Measurements from ENCODE around the gene PPIE. TPM values are rescaled to one million over a fixed set of nuclear protein-coding genes. Genes with fewer than 3 reads are reported as not detected.

Gene PPIE
- total RNA-seq, 3 donors from 2014 or later, result 30.9 to 46.8 (median 41.8) TPM

GRCh38 chr1:39802496-39803260 lies 64.0 kb downstream of the PPIE start:
- TF ChIP-seq CTCF (IDR thresholded peaks at IDR 0.05), result no peak
- H3K36me3 ChIP-seq (ENCODE audit: low read depth), result no peaks in the 10 kb centered on the region
- H3K4me1 ChIP-seq (ENCODE audit: low read depth), result peaks cover 12% of the 10 kb centered on the region
- ATAC-seq (no peak), DNase-seq (no peak)
- intact Hi-C loops (cut with DNase I, micrococcal nuclease), result no loop called here
- no peaks in the 10 kb centered on the region for H3K9me3 ChIP-seq
- no peak overlapping the region for H3K4me3 ChIP-seq

- ATAC-seq (no peak), DNase-seq (no peak)
- TF ChIP-seq CTCF (IDR thresholded peaks at IDR 0.05), result no peak
- intact Hi-C loops (cut with DNase I, micrococcal nuclease), result no loop called here
- Histone ChIP-seq H3K4me1 (ENCODE audit: low read depth) (peaks cover 4% of the 10 kb centered on the region), H3K9me3 (no peaks in the 10 kb centered on the region), H3K36me3 (ENCODE audit: low read depth) (no peaks in the 10 kb centered on the region), H3K4me3 (no peak overlapping the region)
Observed at GRCh38 chr1:39805385-39805784, 66.7 kb downstream of the PPIE start.

GRCh38 chr1:39808784-39809517 lies 70.3 kb downstream of the PPIE start:
- DNase-seq, result no peak
- no peaks in the 10 kb centered on the region for H3K36me3 ChIP-seq (ENCODE audit: low read depth)
- H3K9me3 ChIP-seq, result no peaks in the 10 kb centered on the region
- no peak for ATAC-seq
- H3K4me3 ChIP-seq, result no peak overlapping the region
- intact Hi-C loops (cut with DNase I, micrococcal nuclease), result no loop called here
- no peak for TF ChIP-seq CTCF (IDR thresholded peaks at IDR 0.05)
- H3K4me1 ChIP-seq (ENCODE audit: low read depth), result no peaks in the 10 kb centered on the region

GRCh38 chr1:39812913-39813312 lies 74.2 kb downstream of the PPIE start:
- intact Hi-C loops (cut with DNase I, micrococcal nuclease), result loop anchor here in 1 of 2 donors (10.0 kb wide), 1 partner anchor 162 kb away; no protein-coding TSS in a partner anchor
- Histone ChIP-seq H3K4me3 (no peak overlapping the region), H3K36me3 (ENCODE audit: low read depth) (no peaks in the 10 kb centered on the region), H3K4me1 (ENCODE audit: low read depth) (peaks cover 3% of the 10 kb centered on the region), H3K9me3 (no peaks in the 10 kb centered on the region)
- ATAC-seq (no peak), DNase-seq (no peak)
- no peak for TF ChIP-seq CTCF (IDR thresholded peaks at IDR 0.05)

Other genes with a start within 250 kb of the PPIE start
- gene BMP8A, start 247.2 kb upstream of the PPIE start, total RNA-seq, result 1 to 10 TPM; 6.5 to 9.2 (median 8.2) TPM
- 100 to 1,000 TPM; 124 to 208 (median 146) TPM for gene PABPC4, start 162.1 kb upstream of the PPIE start, total RNA-seq
- gene HEYL, start 99.2 kb upstream of the PPIE start, total RNA-seq, result 1 to 10 TPM; 2.3 to 3.5 (median 2.4) TPM
- under 1 TPM in 1 of 3 donors, not detected in 2; 0.27 TPM for gene NT5C1A, start 66.8 kb upstream of the PPIE start, total RNA-seq
- gene HPCAL4, start 47.4 kb upstream of the PPIE start, total RNA-seq, result under 1 TPM in 2 of 3 donors, not detected in 1; 0.07 to 0.51 TPM
- 1 to 10 TPM; 1.9 to 3.3 (median 2.2) TPM for gene OXCT2, start 32.5 kb downstream of the PPIE start, total RNA-seq
- 10 to 100 TPM; 11.0 to 19.9 (median 18.7) TPM for gene BMP8B, start 50.0 kb downstream of the PPIE start, total RNA-seq
- gene TRIT1, start 144.6 kb downstream of the PPIE start, total RNA-seq, result 10 to 100 TPM; 15.5 to 20.7 (median 19.3) TPM
- 10 to 100 TPM in 1 of 3 donors, 1 to 10 TPM in 2; 4.2 to 17.2 (median 9.4) TPM for gene MYCL, start 163.0 kb downstream of the PPIE start, total RNA-seq
- 10 to 100 TPM; 11.3 to 29.6 (median 24.4) TPM for gene MFSD2A, start 216.3 kb downstream of the PPIE start, total RNA-seq